Neutrophil (primary cell): ENCODE results near the gene ZNF804B.

ENCODE experiments used
- H3K27ac ChIP-seq: fragments of 200-600 bp; sonication (generic); 2 replicates; pipeline ENCODE4 v1.5.1; 2016; ENCODE audit warnings: mild to moderate bottlenecking, moderate library complexity
- H3K27me3 ChIP-seq: fragments of 200-600 bp; sonication (generic); 2 replicates; pipeline ENCODE4 v1.6.0; 2016; ENCODE audit warnings: mild to moderate bottlenecking
- H3K36me3 ChIP-seq: fragments of 200-600 bp; sonication (generic); 2 replicates; pipeline ENCODE4 v1.5.1; 2017
- H3K4me1 ChIP-seq, 2 experiments: fragments of 200-600 bp in 1 of 2; sonication (generic) in 1 of 2; 1 replicate in 1 of 2; 2 replicates in 1 of 2; pipeline versions ENCODE4 v1.5.1 to v1.6.1; 2013 to 2016; ENCODE audit warnings: low read depth in 1 of 2, low read length in 1 of 2, mild to moderate bottlenecking in 1 of 2, moderate library complexity in 1 of 2; ENCODE audit not compliant: control insufficient read depth in 1 of 2, insufficient read depth in 1 of 2
- H3K4me3 ChIP-seq, 2 experiments: fragments of 200-600 bp in 1 of 2; sonication (generic) in 1 of 2; 1 replicate in 1 of 2; 2 replicates in 1 of 2; pipeline ENCODE4 v1.5.1; 2013 to 2016; ENCODE audit warnings: low read depth in 1 of 2, low read length in 1 of 2, mild to moderate bottlenecking in 1 of 2, moderate library complexity in 1 of 2
- H3K9me3 ChIP-seq: fragments of 200-600 bp; sonication (generic); 2 replicates; pipeline ENCODE4 v1.5.1; 2016
- CTCF ChIP-seq: fragments of 200-600 bp; sonication (generic); IDR thresholded peaks from 2 replicates; pipeline ENCODE4 v1.5.1; 2016; ENCODE audit warnings: antibody characterized with exemption

The ZNF804B gene

GRCh38 chr7:89049043-89049442 is 289.5 kb downstream of the ZNF804B start:
- Histone ChIP-seq H3K9me3 (no peaks in the 10 kb centered on the region), H3K4me1 (no peaks in the 10 kb centered on the region), H3K27me3 (no peaks in the 10 kb centered on the region), H3K4me3 (no peak overlapping the region), H3K27ac (no peak overlapping the region), H3K36me3 (no peaks in the 10 kb centered on the region)
- no peak for TF ChIP-seq CTCF

- H3K27ac ChIP-seq, result no peak overlapping the region
- TF ChIP-seq CTCF, result no peak
- H3K27me3 ChIP-seq, result no peaks in the 10 kb centered on the region
- no peak overlapping the region for H3K4me3 ChIP-seq
- H3K36me3 ChIP-seq, result no peaks in the 10 kb centered on the region
- no peaks in the 10 kb centered on the region for H3K9me3 ChIP-seq
- H3K4me1 ChIP-seq, result no peaks in the 10 kb centered on the region
Observed at GRCh38 chr7:89053130-89053529, 293.6 kb downstream of the ZNF804B start.

GRCh38 chr7:89054361-89054760 is 294.9 kb downstream of the ZNF804B start:
- TF ChIP-seq CTCF, result no peak
- Histone ChIP-seq H3K36me3 (no peaks in the 10 kb centered on the region), H3K4me3 (no peak overlapping the region), H3K27ac (no peak overlapping the region), H3K9me3 (no peaks in the 10 kb centered on the region), H3K4me1 (no peaks in the 10 kb centered on the region), H3K27me3 (no peaks in the 10 kb centered on the region)

- Histone ChIP-seq H3K27me3 (no peaks in the 10 kb centered on the region), H3K4me3 (no peak overlapping the region), H3K4me1 (no peaks in the 10 kb centered on the region), H3K9me3 (no peaks in the 10 kb centered on the region), H3K27ac (no peak overlapping the region), H3K36me3 (no peaks in the 10 kb centered on the region)
- no peak for TF ChIP-seq CTCF
Observed at GRCh38 chr7:89060234-89060633, 300.7 kb downstream of the ZNF804B start.

- Histone ChIP-seq H3K9me3 (no peaks in the 10 kb centered on the region), H3K36me3 (no peaks in the 10 kb centered on the region), H3K4me3 (no peak overlapping the region), H3K4me1 (no peaks in the 10 kb centered on the region), H3K27ac (no peak overlapping the region), H3K27me3 (no peaks in the 10 kb centered on the region)
- no peak for TF ChIP-seq CTCF
Observed at GRCh38 chr7:89064831-89065230, 305.3 kb downstream of the ZNF804B start.

GRCh38 chr7:89067048-89067447 is 307.5 kb downstream of the ZNF804B start:
- Histone ChIP-seq H3K27ac (no peak overlapping the region), H3K36me3 (no peaks in the 10 kb centered on the region), H3K4me3 (no peak overlapping the region), H3K4me1 (no peaks in the 10 kb centered on the region), H3K27me3 (no peaks in the 10 kb centered on the region), H3K9me3 (no peaks in the 10 kb centered on the region)
- no peak for TF ChIP-seq CTCF
